Measurements from ENCODE around the gene PPDPF. TPM values are rescaled to one million over a fixed set of nuclear protein-coding genes. Genes with fewer than 3 reads are reported as not detected.

The PPDPF gene
- total RNA-seq, 4 donors from 2014 or later, result 114 to 256 (median 162) TPM

- TF ChIP-seq POLR2AphosphoS5 (IDR thresholded peaks at IDR 0.05) (no peak), POLR2A (IDR thresholded peaks at IDR 0.05) (no peak), CTCF (IDR thresholded peaks at IDR 0.05) (no peak), EP300 (IDR thresholded peaks at IDR 0.05) (no peak)
- H3K27me3 ChIP-seq, result peaks cover 89% of the 10 kb centered on the region
- no peaks in the 10 kb centered on the region for H3K36me3 ChIP-seq
- H3K9me3 ChIP-seq, result no peaks in the 10 kb centered on the region
- no peak overlapping the region for H3K4me3 ChIP-seq
- H3K4me1 ChIP-seq, result peaks cover 0 to 17% (median 6%) of the 10 kb centered on the region in 3 donors
- H3K27ac ChIP-seq, result no peak overlapping the region
- ATAC-seq, result no peak
- WGBS, 2 donors (ENCODE audit: low coverage in 1 of 2), result 17 to 100% methylated on average over 1 to 11 of the region's 25 CpGs
These were observed 28.5 kb downstream of the PPDPF start for GRCh38 chr20:63549019-63549418.

GRCh38 chr20:63549679-63550282 lies 29.2 kb downstream of the PPDPF start:
- no peaks in the 10 kb centered on the region for H3K36me3 ChIP-seq
- no peak for TF ChIP-seq POLR2A (IDR thresholded peaks at IDR 0.05)
- TF ChIP-seq CTCF (IDR thresholded peaks at IDR 0.05), result no peak
- TF ChIP-seq EP300 (IDR thresholded peaks at IDR 0.05), result no peak
- no peak for TF ChIP-seq POLR2AphosphoS5 (IDR thresholded peaks at IDR 0.05)
- no peak overlapping the region for H3K27ac ChIP-seq
- H3K27me3 ChIP-seq, result peaks cover 89% of the 10 kb centered on the region
- H3K4me3 ChIP-seq, result no peak overlapping the region
- peaks cover 0 to 23% (median 10%) of the 10 kb centered on the region in 3 donors for H3K4me1 ChIP-seq
- no peak for ATAC-seq
- no peaks in the 10 kb centered on the region for H3K9me3 ChIP-seq
- 90% methylated on average over 6 of the region's 18 CpGs; no CpG with 5 or more reads in 1 of the 2 donors for WGBS, 2 donors (ENCODE audit: low coverage in 1 of 2)

- ATAC-seq, result no peak
- Histone ChIP-seq H3K4me3 (no peak overlapping the region), H3K27ac (no peak overlapping the region), H3K4me1 (peaks cover 0 to 23% (median 10%) of the 10 kb centered on the region in 3 donors), H3K36me3 (no peaks in the 10 kb centered on the region), H3K9me3 (no peaks in the 10 kb centered on the region), H3K27me3 (peaks cover 77% of the 10 kb centered on the region)
- WGBS, 2 donors (ENCODE audit: low coverage in 1 of 2), result 28 to 31% methylated on average over 5 to 6 of the region's 9 CpGs
- TF ChIP-seq EP300 (IDR thresholded peaks at IDR 0.05), result no peak
- no peak for TF ChIP-seq POLR2AphosphoS5 (IDR thresholded peaks at IDR 0.05)
- no peak for TF ChIP-seq POLR2A (IDR thresholded peaks at IDR 0.05)
- no peak for TF ChIP-seq CTCF (IDR thresholded peaks at IDR 0.05)
These were observed 30.5 kb downstream of the PPDPF start for GRCh38 chr20:63551068-63551467.

- Histone ChIP-seq H3K27ac (no peak overlapping the region), H3K9me3 (no peaks in the 10 kb centered on the region), H3K4me1 (peaks cover 0 to 23% (median 10%) of the 10 kb centered on the region in 3 donors), H3K36me3 (peaks cover 0 to under 1% of the 10 kb centered on the region in 2 donors), H3K27me3 (peaks cover 61% of the 10 kb centered on the region), H3K4me3 (no peak overlapping the region)
- TF ChIP-seq CTCF (IDR thresholded peaks at IDR 0.05) (no peak), POLR2A (IDR thresholded peaks at IDR 0.05) (no peak), EP300 (IDR thresholded peaks at IDR 0.05) (no peak), POLR2AphosphoS5 (IDR thresholded peaks at IDR 0.05) (no peak)
- no peak for ATAC-seq
- whole genome bisulfite sequencing, 2 donors (ENCODE audit: low coverage in 1 of 2), result 10 to 55% methylated on average over 2 to 6 of the region's 15 CpGs
These were observed 32.1 kb downstream of the PPDPF start for GRCh38 chr20:63552481-63553249.
